ENCODE measurements around the gene SLC39A9.

- no peak for TF ChIP-seq NFE2L2 (IDR thresholded peaks at IDR 0.05; ENCODE audit: low read depth, low read length)
- no peak for TF ChIP-seq CTCF (conservative IDR thresholded peaks at IDR 0.05; ENCODE audit: low read depth, low read length)
- TF ChIP-seq POLR2A (IDR thresholded peaks at IDR 0.05; ENCODE audit: low read depth, low read length), result no peak
- TF ChIP-seq RAD21 (IDR thresholded peaks at IDR 0.05; ENCODE audit: low read length), result no peak
Measured at GRCh38 chr14:69376439-69376838, 22.1 kb upstream of the SLC39A9 start.
